GM11168 (cell line): ENCODE data around the gene APOL3.
"Not testable (repeated sequence)": the region's sequence is repeated elsewhere in the genome, so short reads cannot be mapped to it uniquely, and the experiment has no call there.

Experiments
- in situ Hi-C: fragments of 300-500 bp; cut with MboI; formaldehyde crosslinking; loops from one replicate; pipeline ENCODE4 v1.12.0; 2022; ENCODE audit warnings: low sequenced_read_pairs; ENCODE audit not compliant: unreplicated experiment

Gene APOL3

DNA sequence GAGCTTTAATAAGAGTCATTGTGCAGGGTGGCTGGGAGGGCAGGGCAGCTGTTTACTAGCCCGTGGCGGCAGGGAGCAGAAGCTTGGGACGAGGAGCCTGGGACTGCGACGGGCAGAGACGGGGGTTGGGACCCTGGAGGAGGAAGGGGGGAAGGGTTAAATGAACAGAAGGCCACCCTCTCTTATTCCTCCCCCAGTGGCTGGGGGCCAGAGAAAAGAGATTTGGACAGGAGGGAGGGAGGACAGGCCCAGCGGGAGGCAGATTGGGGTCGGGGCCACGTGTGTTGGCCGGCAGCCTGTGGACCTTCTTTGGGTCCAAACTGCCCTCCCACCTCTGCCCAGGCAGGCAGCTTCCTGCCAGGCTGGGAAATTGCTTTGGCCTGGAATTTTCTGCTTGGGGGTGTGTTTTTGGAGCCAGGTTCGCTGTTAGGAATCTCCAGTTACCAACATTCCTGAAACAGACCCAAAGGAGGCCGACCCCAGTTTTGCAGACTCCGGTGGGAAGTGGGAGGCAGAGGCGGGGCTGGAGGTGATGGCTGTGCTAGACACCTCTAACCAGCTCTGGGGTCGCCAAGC is 50.2 kb downstream of the APOL3 start:
- in situ Hi-C loops = no loop called here

- in situ Hi-C loops = no loop called here
Measured at GRCh38 chr22:36107436-36107835, 53.1 kb downstream of the APOL3 start.

- in situ Hi-C loops = no loop called here
Measured at GRCh38 chr22:36106910-36107309, 53.6 kb downstream of the APOL3 start.

DNA sequence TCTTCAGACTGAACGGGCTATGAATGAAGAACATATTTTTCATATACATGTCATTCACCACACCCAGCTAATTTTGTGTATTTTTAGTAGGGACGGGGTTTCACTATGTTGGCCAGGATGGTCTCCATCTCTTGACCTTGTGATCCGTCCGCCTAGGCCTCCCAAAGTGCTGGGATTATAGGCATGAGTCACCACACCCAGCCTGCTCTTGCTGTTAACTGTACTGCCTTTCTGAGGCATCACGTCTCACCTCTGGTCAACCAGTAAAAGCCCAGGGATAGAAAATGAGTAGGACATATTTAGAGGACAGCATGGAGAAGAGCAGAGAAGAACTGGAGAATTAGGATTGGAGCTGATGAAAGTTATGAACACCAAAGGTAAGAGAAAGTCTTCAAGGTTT is 55.6 kb downstream of the APOL3 start:
- in situ Hi-C loops = no loop called here

- in situ Hi-C loops = no loop called here
Measured at GRCh38 chr22:36104435-36104834, 56.1 kb downstream of the APOL3 start.

DNA sequence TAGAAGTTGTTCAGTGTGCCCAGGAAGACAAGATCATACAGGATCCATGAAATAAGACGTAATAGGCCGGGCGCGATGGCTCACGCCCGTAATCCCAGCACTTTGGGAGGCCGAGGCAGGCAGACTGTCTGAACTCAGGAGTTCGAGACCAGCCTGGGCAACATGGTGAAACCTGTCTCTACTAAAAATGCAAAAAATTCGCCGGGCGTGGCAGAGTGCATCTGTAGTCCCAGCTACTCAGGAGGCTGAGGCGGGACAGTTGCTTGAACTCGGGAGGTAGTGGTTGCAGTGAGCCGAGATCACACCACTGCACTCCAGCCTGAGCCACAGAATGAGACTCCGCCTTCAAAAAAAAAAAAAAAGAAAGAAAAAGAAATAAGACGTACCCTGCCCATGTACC is 56.7 kb downstream of the APOL3 start:
- in situ Hi-C loops = no loop called here

DNA sequence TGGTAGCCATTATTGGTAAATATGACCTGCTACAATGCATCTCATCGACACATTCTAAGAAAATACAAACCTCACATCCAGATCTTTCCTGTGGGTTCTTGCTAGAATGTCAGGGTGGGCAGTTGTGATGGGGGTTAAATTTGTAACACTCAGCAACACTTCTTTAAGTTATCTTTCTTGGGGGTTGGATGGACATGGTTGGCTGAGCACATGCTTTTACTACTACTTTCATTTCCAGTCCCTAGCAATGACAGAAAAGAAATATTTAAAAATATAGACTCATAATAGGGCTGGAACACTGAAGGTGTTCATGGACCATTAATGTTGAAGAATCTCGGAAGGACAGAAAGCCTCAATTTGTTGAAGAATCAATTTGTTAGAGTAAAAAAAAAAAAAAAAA is 57.6 kb downstream of the APOL3 start:
- in situ Hi-C loops = no loop called here

DNA sequence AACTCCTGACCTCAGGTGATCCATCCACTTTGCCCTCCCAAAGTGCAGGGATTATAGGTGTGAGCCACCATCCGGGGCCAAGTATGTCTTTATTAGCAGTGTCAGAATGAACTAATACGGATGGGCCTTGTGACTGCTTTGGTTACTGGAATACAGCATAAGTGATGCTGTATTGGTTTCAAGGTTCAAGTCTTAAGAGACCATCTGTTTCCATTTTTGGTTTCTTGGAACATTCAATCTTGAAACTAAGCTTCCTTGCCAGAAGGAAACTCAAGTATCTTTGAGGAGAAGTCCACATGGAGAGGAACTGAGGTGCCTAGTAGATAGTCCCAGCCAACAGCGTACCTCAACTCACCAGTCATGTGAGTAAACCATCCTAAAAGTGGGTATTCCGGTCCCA is 58.8 kb downstream of the APOL3 start:
- in situ Hi-C loops = no loop called here

DNA sequence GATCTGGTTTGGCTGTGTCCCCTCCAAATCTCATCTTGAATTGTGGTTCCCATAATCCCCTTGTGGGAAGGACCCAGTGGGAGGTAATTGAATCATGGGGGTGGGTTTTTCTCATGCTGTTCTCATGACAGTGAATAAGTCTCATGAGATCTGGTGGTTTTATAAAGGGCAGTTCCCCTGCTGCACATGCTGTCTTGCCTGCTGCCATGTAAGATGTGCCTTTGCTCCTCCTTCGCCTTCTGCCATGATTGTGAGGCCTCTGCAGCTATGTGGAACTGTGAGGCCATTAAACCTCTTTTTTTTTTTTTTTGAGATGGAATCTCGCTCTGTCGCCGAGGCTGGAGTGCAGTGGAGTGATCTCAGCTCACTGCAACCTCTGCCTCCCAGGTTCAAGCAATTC is 59.6 kb downstream of the APOL3 start:
- in situ Hi-C loops = not testable (repeated sequence)

GRCh38 chr22:36100134-36100824 is 60.3 kb downstream of the APOL3 start:
- in situ Hi-C loops = no loop called here

- in situ Hi-C loops = not testable (repeated sequence)
Measured at GRCh38 chr22:36099561-36099960, 61.0 kb downstream of the APOL3 start.

- in situ Hi-C loops = no loop called here
Measured at GRCh38 chr22:36097880-36098279, 62.7 kb downstream of the APOL3 start.

GRCh38 chr22:36090772-36091171 is 69.8 kb downstream of the APOL3 start:
- in situ Hi-C loops = not testable (repeated sequence)
